ENCODE results near the gene TPCN1. TPM values are rescaled to one million over a fixed set of nuclear protein-coding genes. Genes with fewer than 3 reads are reported as not detected.
A peak's percentile ranks its signal among the peaks of the same experiment; 100 is the strongest.

The TPCN1 gene
- total RNA-seq, 2 donors from 2014 or later: 54.7 to 111 TPM

GRCh38 chr12:113244047-113244460 is 22.8 kb downstream of the TPCN1 start:
- DNase-seq (ENCODE audit: low spot score in 2 of 2) (no peak), ATAC-seq (no peak)
- H3K36me3 Mint-ChIP-seq: peaks cover 6 to 12% of the 10 kb centered on the region in 2 donors
- peak overlapping the region; percentile 15 to 36 for H3K27ac Mint-ChIP-seq
- no peaks in the 10 kb centered on the region for H3K9me3 Mint-ChIP-seq

- Mint-ChIP-seq H3K9me3 (no peaks in the 10 kb centered on the region), H3K27ac (peak overlapping the region; percentile 36 to 88), H3K36me3 (peaks cover 6 to 12% of the 10 kb centered on the region in 2 donors)
- DNase-seq (ENCODE audit: low spot score in 2 of 2) (no peak), ATAC-seq (peak in 1 of 2 donors; percentile 65)
Measured at GRCh38 chr12:113244478-113244958, 23.3 kb downstream of the TPCN1 start.

GRCh38 chr12:113245695-113246477 is 24.6 kb downstream of the TPCN1 start:
- Mint-ChIP-seq H3K9me3 (no peaks in the 10 kb centered on the region), H3K36me3 (peaks cover 6 to 8% of the 10 kb centered on the region in 2 donors), H3K27ac (peak overlapping the region; percentile 68 to 77)
- ATAC-seq (peak in 1 of 2 donors; percentile 39), DNase-seq (ENCODE audit: low spot score in 2 of 2) (no peak)

- H3K9me3 Mint-ChIP-seq: peaks cover 0 to 4% of the 10 kb centered on the region in 2 donors
- ATAC-seq: no peak
Measured at GRCh38 chr12:113246478-113247122, 25.3 kb downstream of the TPCN1 start.

GRCh38 chr12:113247123-113248050 is 26.1 kb downstream of the TPCN1 start:
- peaks cover under 1 to 5% of the 10 kb centered on the region in 2 donors for H3K9me3 Mint-ChIP-seq
- ATAC-seq (no peak), DNase-seq (ENCODE audit: low spot score in 2 of 2) (no peak)
- peak overlapping the region in 1 of 2 donors; percentile 68 for H3K27ac Mint-ChIP-seq
- H3K36me3 Mint-ChIP-seq: peaks cover 18 to 22% of the 10 kb centered on the region in 2 donors

More at GRCh38 chr12:113246478-113247122, 25.3 kb downstream of the TPCN1 start:
- DNase-seq (ENCODE audit: low spot score in 2 of 2): no peak
- Mint-ChIP-seq H3K36me3 (peaks cover 10 to 14% of the 10 kb centered on the region in 2 donors), H3K27ac (peak overlapping the region; percentile 68 to 77)

GRCh38 chr12:113248051-113248825 is 27.0 kb downstream of the TPCN1 start:
- DNase-seq (ENCODE audit: low spot score in 2 of 2) (no peak), ATAC-seq (no peak)
- peak overlapping the region in 1 of 2 donors; percentile 24 for H3K27ac Mint-ChIP-seq
- H3K36me3 Mint-ChIP-seq: peaks cover 22 to 29% of the 10 kb centered on the region in 2 donors
- peaks cover 3 to 5% of the 10 kb centered on the region in 2 donors for H3K9me3 Mint-ChIP-seq

- peak overlapping the region in 1 of 2 donors; percentile 60 for H3K27ac Mint-ChIP-seq
- peaks cover 29 to 36% of the 10 kb centered on the region in 2 donors for H3K36me3 Mint-ChIP-seq
- H3K9me3 Mint-ChIP-seq: peaks cover 3 to 5% of the 10 kb centered on the region in 2 donors
- ATAC-seq: no peak
- no peak for DNase-seq (ENCODE audit: low spot score in 2 of 2)
Measured at GRCh38 chr12:113248842-113249435, 27.7 kb downstream of the TPCN1 start.

GRCh38 chr12:113249546-113249945 is 28.3 kb downstream of the TPCN1 start:
- H3K27ac Mint-ChIP-seq: no peak overlapping the region
- DNase-seq (ENCODE audit: low spot score in 2 of 2): no peak
- ATAC-seq: no peak
- peaks cover 31 to 42% of the 10 kb centered on the region in 2 donors for H3K36me3 Mint-ChIP-seq
- peaks cover 3 to 5% of the 10 kb centered on the region in 2 donors for H3K9me3 Mint-ChIP-seq

GRCh38 chr12:113250045-113250444 is 28.8 kb downstream of the TPCN1 start:
- H3K36me3 Mint-ChIP-seq: peaks cover 31 to 47% of the 10 kb centered on the region in 2 donors
- H3K9me3 Mint-ChIP-seq: peaks cover 3 to 5% of the 10 kb centered on the region in 2 donors
- no peak overlapping the region for H3K27ac Mint-ChIP-seq
- ATAC-seq (no peak), DNase-seq (ENCODE audit: low spot score in 2 of 2) (no peak)

GRCh38 chr12:113251404-113252070 is 30.3 kb downstream of the TPCN1 start:
- Mint-ChIP-seq H3K9me3 (peaks cover 3 to 5% of the 10 kb centered on the region in 2 donors), H3K36me3 (peaks cover 31 to 41% of the 10 kb centered on the region in 2 donors), H3K27ac (peak overlapping the region in 1 of 2 donors; percentile 84)
- ATAC-seq (no peak), DNase-seq (ENCODE audit: low spot score in 2 of 2) (no peak)

GRCh38 chr12:113252494-113252893 is 31.2 kb downstream of the TPCN1 start:
- peaks cover 31 to 40% of the 10 kb centered on the region in 2 donors for H3K36me3 Mint-ChIP-seq
- no peak for DNase-seq (ENCODE audit: low spot score in 2 of 2)
- no peak for ATAC-seq
- H3K27ac Mint-ChIP-seq: no peak overlapping the region
- peaks cover 3 to 5% of the 10 kb centered on the region in 2 donors for H3K9me3 Mint-ChIP-seq

GRCh38 chr12:113253532-113254285 is 32.4 kb downstream of the TPCN1 start:
- Mint-ChIP-seq H3K27ac (no peak overlapping the region), H3K9me3 (peaks cover 3 to 5% of the 10 kb centered on the region in 2 donors), H3K36me3 (peaks cover 25 to 40% of the 10 kb centered on the region in 2 donors)
- ATAC-seq (no peak), DNase-seq (ENCODE audit: low spot score in 2 of 2) (no peak)

- Mint-ChIP-seq H3K27ac (no peak overlapping the region), H3K9me3 (peaks cover 3 to 5% of the 10 kb centered on the region in 2 donors), H3K36me3 (peaks cover 25 to 44% of the 10 kb centered on the region in 2 donors)
- DNase-seq (ENCODE audit: low spot score in 2 of 2) (no peak), ATAC-seq (no peak)
Measured at GRCh38 chr12:113254298-113254697, 33.0 kb downstream of the TPCN1 start.

GRCh38 chr12:113257564-113257963 is 36.3 kb downstream of the TPCN1 start:
- H3K9me3 Mint-ChIP-seq: peaks cover 0 to 2% of the 10 kb centered on the region in 2 donors

More at GRCh38 chr12:113257564-113257963, 36.3 kb downstream of the TPCN1 start:
- Mint-ChIP-seq H3K36me3 (peaks cover 11 to 40% of the 10 kb centered on the region in 2 donors), H3K27ac (no peak overlapping the region)
- no peak for DNase-seq (ENCODE audit: low spot score in 2 of 2)
- peak in 1 of 2 donors; percentile 86 for ATAC-seq
